ENCODE results near the gene KIF26B.

GRCh38 chr1:245330951-245331350, 176.2 kb downstream of the KIF26B start:
- no peak for TF ChIP-seq POLR2A (IDR thresholded peaks at IDR 0.05)
- TF ChIP-seq POLR2AphosphoS5 (IDR thresholded peaks at IDR 0.05; ENCODE audit: insufficient read depth in 1 of 2, low read depth in 1 of 2): no peak
